Heart right ventricle (tissue), 16 donors: Measurements from ENCODE around the gene CNTFR. TPM values are rescaled to one million over a fixed set of nuclear protein-coding genes. Genes with fewer than 3 reads are reported as not detected.

Experiments used
- ATAC-seq, 8 donors: fragments of 200-7000 bp; cut with Tn5 transposase; one replicate each; pipeline ENCODE4 v1.9.1; 2020; ENCODE audit warnings: mild to moderate bottlenecking in 8 of 8, moderate library complexity in 8 of 8, moderate number of reproducible peaks in 1 of 8
- DNase-seq, 2 donors: peaks; one replicate each; pipeline ENCODE4 v3.0.0-alpha.2; 2020
- H3K27ac ChIP-seq, 10 donors: fragments of 200-600 bp; sonication (generic) in 2 of 10; one replicate each; pipeline versions ENCODE4 v1.5.0 to v1.8.0; 2020 to 2022; ENCODE audit warnings: mild to moderate bottlenecking in 3 of 10
- H3K27me3 ChIP-seq, 7 donors: fragments of 200-600 bp; one replicate each; pipeline ENCODE4 v1.8.0; 2021 to 2022; ENCODE audit warnings: mild to moderate bottlenecking in 2 of 7
- H3K36me3 ChIP-seq, 9 donors: fragments of 200-600 bp; sonication (generic) in 1 of 9; one replicate each; pipeline versions ENCODE4 v1.5.0 to v1.8.0; 2020 to 2022; ENCODE audit warnings: mild to moderate bottlenecking in 2 of 9
- H3K4me1 ChIP-seq, 9 donors: fragments of 200-600 bp; sonication (generic) in 1 of 9; one replicate each; pipeline versions ENCODE4 v1.5.0 to v1.8.0; 2020 to 2022; ENCODE audit warnings: mild to moderate bottlenecking in 4 of 9
- H3K4me3 ChIP-seq, 10 donors: fragments of 200-600 bp; sonication (generic) in 2 of 10; one replicate each; pipeline versions ENCODE4 v1.5.0 to v1.8.0; 2020 to 2022; ENCODE audit warnings: mild to moderate bottlenecking in 7 of 10, moderate library complexity in 2 of 10
- H3K9me3 ChIP-seq, 11 donors: fragments of 200-600 bp in 10 of 11; sonication (generic) in 2 of 11; one replicate each; pipeline versions ENCODE4 v1.5.0 to v1.8.0; 2013 to 2022; ENCODE audit warnings: mild to moderate bottlenecking in 2 of 11, control low read depth in 1 of 11, moderate library complexity in 1 of 11
- WGBS, 2 donors: extraction: QIAGEN DNeasy Blood & Tissue Kit; methylation state at CpG; one replicate each; pipeline ENCODE4 v1.1.7; 2013; ENCODE audit warnings: inconsistent platforms in 1 of 2; 5-methylcytosine and 5-hydroxymethylcytosine counted together
- intact Hi-C, 10 donors: fragments of 100-400 bp; cut with DNase I; formaldehyde crosslinking; loops; one replicate each; pipeline versions ENCODE4 v1.11.1 to v1.14.2; 2022
- polyA plus RNA-seq, 2 donors: library from polyadenylated mRNA; stranded (reverse); fragments of 200-250 nt; gene quantifications; one replicate each; pipeline ENCODE4 v1.2.3, GENCODE V29; 2013
- total RNA-seq, 10 donors: library from RNA; stranded (reverse); fragmentation: NEBNext Ultra II Directional in 3 of 10; extraction: Animal tissue kit (Norgen Biotek cat#: 25700) in 3 of 10; gene quantifications; one replicate each; pipeline versions ENCODE4 v1.2.1 to v1.2.4, GENCODE V29; 2021 to 2023
- TF ChIP-seq, protein P1 (sequence below), 9 donors: fragments of 200-600 bp; sonication (generic) in 2 of 9; IDR thresholded peaks; one replicate each; pipeline versions ENCODE4 v1.5.0 to v1.8.0; 2021 to 2022; ENCODE audit warnings: antibody characterized with exemption in 9 of 9, mild to moderate bottlenecking in 5 of 9, moderate library complexity in 1 of 9
- donor health status: Arrhythmogenic right ventricular cardiomyopathy.
- donor health status: ischemic (EF 13 %, LVEDD 7.1; RV severe dilation, severe dysfunction).
- donor health status: healthy with polysubstance abuse.
- donor health status: DM: no; HTN: yes; CAD: no.
- donor health status: DM: no; HTN: no; CAD: no.
- donor health status: ischemic (EF 25% LVEDD 6.9; RV normal size, moderate dysfunction).
- donor health status: ischemic (EF 25% LVEDD 5.7; RV mildly dilated, moderate dysfunction).
- donor health status: healthy.
- donor health status: DM: yes; HTN: yes; CAD: no.
- donor health status: Ischemic cardiomyopathy.
- donor health status: ischemic (EF 35%, LVEDD 5.7; RV mildly dilated, moderate dysfunction).
- donor health status: nonischemic (EF 11% LVEDD 7.7; RV severe dilation, severe dysfunction).
- donor health status: DM: yes; HTN: yes; CAD: no.
- donor health status: PGD.
- donor health status: ischemic (EF 29% LVEDD 5.4; RV normal size, mild dysfunction).
- donor health status: nonischemic (EF 23%, LVEDD 6.1; RV moderate dilation, normal function).

CNTFR gene
- total and polyA plus RNA-seq, 12 donors: 0.76 to 6.2 (median 2.9) TPM

DNA sequence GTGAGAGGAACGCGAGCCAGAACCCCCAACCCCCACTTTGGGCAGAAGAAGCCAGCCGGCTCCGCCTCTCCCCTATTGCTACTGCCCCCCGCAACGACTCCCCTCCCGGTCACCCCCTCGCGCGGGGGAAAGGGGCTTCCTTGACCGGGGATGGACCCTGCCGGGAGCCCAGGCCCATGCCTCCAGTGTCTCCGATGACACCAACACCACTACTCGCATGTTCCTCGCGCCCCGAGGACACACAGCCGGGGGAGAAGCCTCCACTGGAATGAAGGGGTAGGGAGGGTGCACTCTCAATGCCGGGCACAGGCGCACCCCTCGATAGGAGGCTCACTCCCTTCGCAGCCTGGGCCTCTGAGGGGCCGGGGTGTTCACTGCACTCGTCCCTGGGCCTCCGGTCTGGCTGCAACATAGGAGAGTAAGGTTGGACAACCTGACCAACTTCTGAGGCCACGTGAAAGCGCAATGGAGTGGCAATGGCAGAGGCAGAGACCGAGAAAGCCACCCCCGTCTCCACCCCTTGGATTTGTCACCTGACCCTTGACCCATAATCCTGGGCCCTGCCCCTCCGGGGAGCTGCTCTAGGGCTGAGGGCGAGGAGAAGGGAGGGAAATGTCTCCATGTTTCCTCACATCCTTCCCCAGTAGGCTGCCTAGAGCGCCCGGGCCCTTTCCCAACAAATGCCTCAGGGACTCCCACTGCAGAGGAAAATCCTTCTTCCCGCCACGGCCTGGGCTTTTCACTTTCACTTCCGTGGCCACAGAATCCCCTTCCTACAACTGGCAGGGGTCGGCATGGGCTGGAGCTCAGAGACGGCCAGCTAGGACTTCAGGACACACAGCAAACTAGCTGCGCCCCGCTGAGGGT lies 1.1 kb upstream of the CNTFR start:
- DNase-seq: peak in 1 of 2 donors; percentile 32
- no peaks in the 10 kb centered on the region for H3K9me3 ChIP-seq
- intact Hi-C loops: loop anchor here (1.0 to 10.0 kb wide), 14 partner anchors 41 to 336 kb away; no protein-coding TSS in a partner anchor
- H3K27me3 ChIP-seq: peaks cover 0 to 94% (median 64%) of the 10 kb centered on the region in 7 donors
- 24 to 28% methylated on average over 40 of the region's 40 CpGs for WGBS, 2 donors
- H3K4me1 ChIP-seq: peaks cover 16 to 53% (median 38%) of the 10 kb centered on the region in 9 donors
- ATAC-seq: peak; percentile 2 to 39 (median 18)
- peak overlapping the region in 7 of 10 donors; percentile 12 to 54 (median 31) for H3K27ac ChIP-seq
- TF ChIP-seq, protein P1, sequence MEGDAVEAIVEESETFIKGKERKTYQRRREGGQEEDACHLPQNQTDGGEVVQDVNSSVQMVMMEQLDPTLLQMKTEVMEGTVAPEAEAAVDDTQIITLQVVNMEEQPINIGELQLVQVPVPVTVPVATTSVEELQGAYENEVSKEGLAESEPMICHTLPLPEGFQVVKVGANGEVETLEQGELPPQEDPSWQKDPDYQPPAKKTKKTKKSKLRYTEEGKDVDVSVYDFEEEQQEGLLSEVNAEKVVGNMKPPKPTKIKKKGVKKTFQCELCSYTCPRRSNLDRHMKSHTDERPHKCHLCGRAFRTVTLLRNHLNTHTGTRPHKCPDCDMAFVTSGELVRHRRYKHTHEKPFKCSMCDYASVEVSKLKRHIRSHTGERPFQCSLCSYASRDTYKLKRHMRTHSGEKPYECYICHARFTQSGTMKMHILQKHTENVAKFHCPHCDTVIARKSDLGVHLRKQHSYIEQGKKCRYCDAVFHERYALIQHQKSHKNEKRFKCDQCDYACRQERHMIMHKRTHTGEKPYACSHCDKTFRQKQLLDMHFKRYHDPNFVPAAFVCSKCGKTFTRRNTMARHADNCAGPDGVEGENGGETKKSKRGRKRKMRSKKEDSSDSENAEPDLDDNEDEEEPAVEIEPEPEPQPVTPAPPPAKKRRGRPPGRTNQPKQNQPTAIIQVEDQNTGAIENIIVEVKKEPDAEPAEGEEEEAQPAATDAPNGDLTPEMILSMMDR (IDR thresholded peaks at IDR 0.05): no peak
- peak overlapping the region in 9 of 10 donors; percentile 32 to 57 (median 51) for H3K4me3 ChIP-seq
- no peaks in the 10 kb centered on the region for H3K36me3 ChIP-seq

DNA sequence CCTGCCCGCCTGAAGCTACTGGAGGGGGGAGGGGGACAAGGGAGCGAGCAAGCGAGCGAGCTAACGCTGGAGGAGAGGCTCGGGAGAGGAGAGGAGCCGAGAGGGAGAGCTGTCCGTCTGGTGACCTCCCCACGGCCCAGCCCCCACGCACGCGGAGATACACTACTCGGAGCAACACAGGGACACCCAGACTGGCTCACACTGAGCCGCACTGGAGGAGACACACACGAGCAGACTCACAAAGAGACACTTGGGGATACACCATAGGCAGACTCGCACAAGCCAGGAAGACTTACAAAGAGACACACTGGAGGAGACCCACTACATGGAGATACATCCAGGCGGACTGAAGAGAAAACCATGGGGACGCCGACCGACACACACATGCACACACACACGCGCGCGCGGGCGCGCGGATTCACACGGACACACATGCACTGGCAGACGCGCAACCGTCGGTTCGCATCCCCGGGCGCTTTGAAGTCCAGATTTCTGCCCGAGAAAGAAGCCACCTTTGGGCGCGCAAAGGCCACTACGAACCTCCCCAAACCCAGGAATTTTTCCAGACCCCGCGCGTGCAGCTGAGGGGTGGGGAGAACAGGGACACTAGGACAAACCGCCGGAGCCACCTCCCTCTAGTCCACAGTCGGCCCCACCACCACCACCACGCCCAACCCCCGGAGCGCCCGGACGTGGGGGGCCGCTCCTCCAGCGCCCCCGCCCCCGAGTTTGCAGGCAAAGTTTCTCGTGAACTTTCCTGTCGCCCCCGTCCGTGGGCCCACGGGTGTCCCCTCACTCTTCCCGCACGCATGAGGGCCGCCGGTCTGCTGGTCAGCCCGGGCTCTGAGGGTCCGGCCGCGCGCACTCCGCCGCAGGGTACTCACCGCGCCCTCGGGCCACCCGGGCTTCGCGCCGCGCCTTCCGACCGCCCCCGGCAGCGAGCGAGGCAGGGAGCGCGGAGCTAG lies 571 bp downstream of the CNTFR start:
- H3K27me3 ChIP-seq: peaks cover 0 to 97% (median 77%) of the 10 kb centered on the region in 7 donors
- peak overlapping the region in 9 of 10 donors; percentile 25 to 57 (median 51) for H3K4me3 ChIP-seq
- no peaks in the 10 kb centered on the region for H3K9me3 ChIP-seq
- H3K4me1 ChIP-seq: peaks cover 16 to 52% (median 36%) of the 10 kb centered on the region in 9 donors
- intact Hi-C loops: no loop called here
- H3K27ac ChIP-seq: no peak overlapping the region
- no peak for ATAC-seq
- TF ChIP-seq, protein P1 (IDR thresholded peaks at IDR 0.05): no peak
- no peak for DNase-seq
- 2 to 3% methylated on average over 72 to 86 of the region's 86 CpGs for WGBS, 2 donors
- no peaks in the 10 kb centered on the region for H3K36me3 ChIP-seq

DNA sequence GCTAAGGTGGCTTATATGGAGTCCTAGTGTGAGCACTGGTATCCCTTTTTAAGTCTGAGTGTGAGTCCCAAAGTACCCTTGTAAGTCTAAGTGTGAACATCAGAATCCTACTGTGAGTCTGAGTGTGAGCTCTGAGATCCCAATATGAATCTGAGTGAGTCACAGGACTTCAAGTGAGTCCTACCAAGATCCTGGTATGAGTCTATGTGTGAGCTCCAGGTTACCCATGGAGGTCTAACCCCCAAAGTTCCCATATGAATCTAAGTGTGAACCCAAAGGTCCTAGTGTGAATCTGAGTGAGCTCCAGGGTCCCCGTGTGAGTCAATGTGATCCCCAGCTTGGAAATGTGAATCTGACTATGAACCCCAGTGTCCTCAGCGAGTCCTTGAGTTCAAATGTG lies 2.3 kb downstream of the CNTFR start:
- ATAC-seq: no peak

More for the DNA sequence above, 2.3 kb downstream of the CNTFR start:
- Histone ChIP-seq H3K27ac (no peak overlapping the region), H3K9me3 (no peaks in the 10 kb centered on the region), H3K36me3 (no peaks in the 10 kb centered on the region), H3K4me1 (peaks cover 11 to 35% (median 25%) of the 10 kb centered on the region in 9 donors), H3K4me3 (no peak overlapping the region), H3K27me3 (peaks cover 0 to 89% (median 79%) of the 10 kb centered on the region in 7 donors)
- DNase-seq: no peak
- intact Hi-C loops: no loop called here
- TF ChIP-seq, protein P1 (IDR thresholded peaks at IDR 0.05): no peak
- WGBS, 2 donors: 64 to 79% methylated on average over 2 of the region's 2 CpGs
